ENCODE measurements around the gene SPTY2D1.

The SPTY2D1 gene

DNA sequence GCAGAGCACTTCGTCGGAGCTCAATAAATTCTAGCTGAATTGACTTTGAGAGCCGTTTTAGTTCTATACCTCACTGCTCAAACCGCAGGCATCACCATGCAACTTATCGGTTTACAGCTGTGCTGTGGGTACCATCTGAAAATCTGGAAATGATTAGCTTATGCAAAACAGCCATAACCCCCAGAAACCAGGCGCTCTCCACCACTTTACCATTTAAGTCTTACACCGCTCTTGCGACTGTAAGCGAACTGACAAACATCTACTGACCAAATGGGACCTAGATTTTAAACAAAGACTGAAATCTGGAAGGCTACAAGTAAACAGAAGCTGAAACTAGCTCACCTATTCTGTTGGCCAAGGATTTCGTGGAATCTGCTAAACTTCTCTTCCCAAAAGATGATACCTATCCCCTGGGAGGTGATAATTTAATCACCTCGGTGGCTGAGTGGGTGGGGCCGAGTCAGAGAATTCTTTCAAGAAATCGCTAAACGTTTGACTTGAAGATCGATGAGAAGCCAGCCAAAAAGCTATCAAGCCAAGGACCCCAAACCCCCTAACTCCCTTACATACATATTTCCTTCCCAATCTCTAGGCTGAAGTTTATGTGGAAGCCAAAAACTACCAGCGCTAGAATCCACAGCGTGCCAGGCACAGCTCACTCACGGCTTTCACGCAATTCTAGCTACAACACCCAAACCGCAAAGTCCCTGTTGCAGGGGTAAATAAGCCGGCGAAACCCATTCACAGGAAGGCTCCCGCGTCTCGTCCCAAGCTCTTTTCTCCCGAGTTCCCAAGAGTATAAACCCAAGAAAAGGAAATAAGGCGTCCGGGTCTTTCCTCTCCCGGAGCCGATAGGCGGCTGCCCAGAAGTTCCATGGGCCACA lies 644 bp downstream of the SPTY2D1 start:
- peak; percentile 48 for DNase-seq (ENCODE audit: extremely low read depth, low read depth)
- peak overlapping the region; percentile 100 for H3K4me3 ChIP-seq (replicated peaks; ENCODE audit: low read depth, low read length)
- TF ChIP-seq, protein P1, sequence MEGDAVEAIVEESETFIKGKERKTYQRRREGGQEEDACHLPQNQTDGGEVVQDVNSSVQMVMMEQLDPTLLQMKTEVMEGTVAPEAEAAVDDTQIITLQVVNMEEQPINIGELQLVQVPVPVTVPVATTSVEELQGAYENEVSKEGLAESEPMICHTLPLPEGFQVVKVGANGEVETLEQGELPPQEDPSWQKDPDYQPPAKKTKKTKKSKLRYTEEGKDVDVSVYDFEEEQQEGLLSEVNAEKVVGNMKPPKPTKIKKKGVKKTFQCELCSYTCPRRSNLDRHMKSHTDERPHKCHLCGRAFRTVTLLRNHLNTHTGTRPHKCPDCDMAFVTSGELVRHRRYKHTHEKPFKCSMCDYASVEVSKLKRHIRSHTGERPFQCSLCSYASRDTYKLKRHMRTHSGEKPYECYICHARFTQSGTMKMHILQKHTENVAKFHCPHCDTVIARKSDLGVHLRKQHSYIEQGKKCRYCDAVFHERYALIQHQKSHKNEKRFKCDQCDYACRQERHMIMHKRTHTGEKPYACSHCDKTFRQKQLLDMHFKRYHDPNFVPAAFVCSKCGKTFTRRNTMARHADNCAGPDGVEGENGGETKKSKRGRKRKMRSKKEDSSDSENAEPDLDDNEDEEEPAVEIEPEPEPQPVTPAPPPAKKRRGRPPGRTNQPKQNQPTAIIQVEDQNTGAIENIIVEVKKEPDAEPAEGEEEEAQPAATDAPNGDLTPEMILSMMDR (IDR thresholded peaks at IDR 0.05; ENCODE audit: low read depth, low read length, missing control alignments), result no peak

DNA sequence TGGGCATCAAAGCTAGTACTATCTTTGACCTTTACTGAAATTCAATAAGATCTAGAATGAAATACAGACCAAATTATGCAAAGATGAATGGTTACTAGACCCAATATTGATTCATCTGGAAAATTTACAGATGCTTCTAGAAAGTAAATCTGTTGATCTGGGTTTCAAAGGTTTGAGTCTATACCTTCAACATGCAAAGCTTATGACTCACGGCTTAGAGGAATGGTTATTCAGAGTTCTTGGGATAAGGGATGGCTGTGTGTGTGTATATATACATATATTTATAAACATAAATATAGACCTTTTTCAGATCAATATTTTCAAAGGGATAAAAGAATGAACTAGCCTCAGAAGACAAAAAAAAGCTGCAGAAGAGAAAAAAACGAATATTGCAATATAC lies 1.3 kb downstream of the SPTY2D1 start:
- H3K4me3 ChIP-seq (replicated peaks; ENCODE audit: low read depth, low read length), result peak overlapping the region; percentile 100
- TF ChIP-seq, protein P1 (IDR thresholded peaks at IDR 0.05; ENCODE audit: low read depth, low read length, missing control alignments), result no peak

DNA sequence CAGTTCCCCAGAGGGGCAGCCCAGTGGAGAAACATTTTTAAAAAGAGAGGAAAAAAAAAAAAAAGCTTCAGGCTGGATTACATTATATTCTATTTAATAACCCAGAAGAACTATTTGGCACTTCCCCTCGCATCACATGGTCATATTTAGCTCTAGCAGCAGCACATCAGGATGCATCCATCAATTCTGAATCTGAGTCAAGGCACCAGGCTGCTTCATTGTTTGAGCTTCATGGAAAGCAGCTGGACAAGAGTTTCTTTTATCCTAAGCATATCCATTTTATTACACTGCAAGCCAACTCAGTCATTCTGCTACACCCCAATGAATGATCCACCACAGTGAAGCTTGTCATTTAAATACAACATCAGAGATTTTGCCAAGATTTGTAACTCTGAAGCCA lies 10.0 kb downstream of the SPTY2D1 start:
- DNase-seq (ENCODE audit: extremely low read depth, low read depth), result no peak
- H3K4me3 ChIP-seq (replicated peaks; ENCODE audit: low read depth, low read length), result no peak overlapping the region
- TF ChIP-seq, protein P1 (IDR thresholded peaks at IDR 0.05; ENCODE audit: low read depth, low read length, missing control alignments), result no peak

More for the DNA sequence above, 1.3 kb downstream of the SPTY2D1 start:
- no peak for DNase-seq (ENCODE audit: extremely low read depth, low read depth)

DNA sequence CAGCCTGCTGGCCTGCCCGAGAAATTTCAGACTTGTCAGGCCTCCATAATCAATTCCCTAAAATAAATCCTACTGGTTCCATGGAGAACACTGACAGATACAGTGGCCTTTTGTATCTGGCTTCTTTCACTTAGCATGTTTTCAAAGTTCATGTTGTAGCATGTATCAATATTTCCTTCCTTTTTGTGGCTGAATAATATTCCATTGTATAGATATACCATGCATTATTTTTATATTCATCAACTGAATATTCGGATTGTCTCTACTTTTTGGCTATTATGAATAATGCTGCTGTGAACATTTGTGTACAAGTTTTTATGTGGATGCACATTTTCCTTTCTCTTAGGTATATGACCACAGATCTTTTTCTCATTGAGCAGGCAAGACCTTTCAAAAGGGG lies 10.4 kb downstream of the SPTY2D1 start:
- DNase-seq (ENCODE audit: extremely low read depth, low read depth), result no peak
- no peak overlapping the region for H3K4me3 ChIP-seq (replicated peaks; ENCODE audit: low read depth, low read length)
- TF ChIP-seq, protein P1 (IDR thresholded peaks at IDR 0.05; ENCODE audit: low read depth, low read length, missing control alignments), result no peak

DNA sequence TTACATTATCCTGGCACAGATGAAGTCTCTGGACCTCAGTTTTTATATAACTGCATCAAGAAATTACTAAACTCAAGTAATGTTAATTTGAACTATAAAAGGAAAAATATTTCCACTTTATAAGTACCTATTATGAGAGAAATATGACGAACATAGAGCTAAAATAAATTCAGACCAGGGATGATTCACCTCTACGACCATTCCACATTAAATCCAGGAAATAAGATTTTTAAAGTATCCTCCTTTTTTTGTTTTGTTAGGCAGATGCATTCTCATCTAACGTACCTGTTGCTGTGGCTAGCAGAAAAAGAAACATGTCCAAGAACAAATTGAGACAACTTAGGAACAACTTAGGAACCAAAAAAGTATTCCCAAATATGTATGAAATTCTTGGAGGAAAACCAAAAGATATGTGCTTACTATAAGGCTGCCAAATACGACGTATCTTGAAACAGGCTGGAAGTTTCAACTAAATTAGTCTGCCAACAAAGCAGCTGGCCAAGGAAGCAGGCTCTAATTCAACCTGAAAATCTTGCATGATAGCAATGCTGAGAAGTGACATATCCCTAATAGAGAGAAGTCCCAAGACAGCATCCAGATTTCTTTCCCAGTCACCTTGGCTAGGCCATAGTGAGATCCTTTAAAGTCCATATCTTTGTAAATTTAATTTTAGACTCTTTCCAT lies 15.7 kb downstream of the SPTY2D1 start:
- TF ChIP-seq, protein P1 (IDR thresholded peaks at IDR 0.05; ENCODE audit: low read depth, low read length, missing control alignments), result no peak
- H3K4me3 ChIP-seq (replicated peaks; ENCODE audit: low read depth, low read length), result no peak overlapping the region
- no peak for DNase-seq (ENCODE audit: extremely low read depth, low read depth)

DNA sequence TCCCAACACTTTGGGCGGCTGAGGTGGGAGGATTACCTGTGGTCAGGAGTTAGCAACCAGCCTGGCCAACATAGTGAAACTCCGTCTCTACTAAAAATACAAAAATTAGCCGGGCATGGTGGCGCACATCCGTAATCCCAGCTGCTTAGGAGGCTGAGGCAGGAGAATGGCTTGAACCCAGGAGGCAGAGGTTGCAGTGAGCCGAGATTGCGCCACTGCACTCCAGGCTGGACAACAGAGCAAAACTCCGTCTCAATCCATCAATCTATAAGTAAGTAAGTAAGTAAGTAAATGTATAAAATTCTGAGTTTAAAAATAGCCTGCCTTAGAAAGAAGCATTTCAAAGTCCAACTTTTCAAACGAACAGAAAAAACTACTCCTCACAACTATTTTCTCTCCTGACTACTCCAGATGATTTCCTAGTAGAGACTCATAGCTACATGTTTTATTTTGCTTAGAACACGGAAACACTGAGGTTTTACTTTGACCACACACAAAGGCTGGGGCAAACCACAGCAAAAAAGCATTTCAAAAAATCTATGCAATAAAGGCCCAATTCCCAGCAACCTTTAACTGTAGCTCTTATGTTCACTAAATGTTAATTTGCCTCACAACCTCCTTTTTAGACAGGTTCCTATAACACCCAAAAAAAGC lies 16.3 kb downstream of the SPTY2D1 start:
- H3K4me3 ChIP-seq (replicated peaks; ENCODE audit: low read depth, low read length), result no peak overlapping the region
- TF ChIP-seq, protein P1 (IDR thresholded peaks at IDR 0.05; ENCODE audit: low read depth, low read length, missing control alignments), result no peak
- DNase-seq (ENCODE audit: extremely low read depth, low read depth), result no peak
